Adrenal gland (tissue), 12 donors: ENCODE results near the gene LETMD1. TPM values are rescaled to one million over a fixed set of nuclear protein-coding genes. Genes with fewer than 3 reads are reported as not detected.

Source experiments
- DNase-seq, 7 donors: peaks; one replicate each; pipeline ENCODE4 v3.0.0-alpha.2; 2019 to 2020
- H3K27ac ChIP-seq, 5 donors: fragments of 200-600 bp; sonication (generic) in 4 of 5; 1 replicate in 3 of 5; 2 replicates in 2 of 5; pipeline versions ENCODE4 v1.5.1 to v1.8.0; 2016 to 2020; ENCODE audit warnings: mild to moderate bottlenecking in 1 of 5
- H3K27me3 ChIP-seq: fragments of 200-600 bp; 2 replicates; pipeline ENCODE4 v1.8.0; 2021
- H3K36me3 ChIP-seq, 2 donors: fragments of 200-600 bp; replicated peaks in 1 of 2; 1 replicate in 1 of 2; 2 replicates in 1 of 2; pipeline versions ENCODE4 v1.5.1 to v1.8.0; 2018 to 2022
- H3K4me1 ChIP-seq, 2 donors: fragments of 200-600 bp; replicated peaks in 1 of 2; 1 replicate in 1 of 2; 2 replicates in 1 of 2; pipeline versions ENCODE4 v1.5.1 to v1.8.0; 2018 to 2021
- H3K4me3 ChIP-seq, 4 donors: fragments of 200-600 bp; sonication (generic) in 3 of 4; one replicate each; pipeline ENCODE4 v1.5.1; 2016 to 2018
- H3K9me3 ChIP-seq, 3 donors: fragments of 200-600 bp; sonication (generic) in 1 of 3; replicated peaks in 1 of 3; 1 replicate in 2 of 3; 2 replicates in 1 of 3; pipeline versions ENCODE4 v1.5.1 to v1.8.0; 2016 to 2021
- CTCF ChIP-seq, 6 experiments: fragments of 450-650 bp in 4 of 6; fragments of 200-600 bp in 2 of 6; sonication (generic) in 1 of 6; IDR thresholded peaks; 1 replicate in 5 of 6; 2 replicates in 1 of 6; pipeline versions ENCODE4 v1.5.1 to v1.8.0; 2016 to 2021; ENCODE audit warnings: antibody characterized with exemption in 6 of 6, mild to moderate bottlenecking in 2 of 6, moderate library complexity in 1 of 6
- POLR2A ChIP-seq, 2 donors: fragments of 450-650 bp; IDR thresholded peaks; one replicate each; pipeline ENCODE4 v1.6.1; 2017; ENCODE audit warnings: antibody characterized with exemption in 2 of 2, mild to moderate bottlenecking in 2 of 2, moderate library complexity in 1 of 2
- WGBS, 4 donors: extraction: QIAGEN DNeasy Blood & Tissue Kit in 2 of 4; methylation state at CpG; one replicate each; pipeline versions ENCODE4 v1.1.5 to v1.1.7; 2013 to 2017; 5-methylcytosine and 5-hydroxymethylcytosine counted together
- intact Hi-C, 2 donors: fragments of 100-400 bp; cut with DNase I; formaldehyde crosslinking; loops; one replicate each; pipeline versions ENCODE4 v1.14.1 to v1.15.0; 2022 to 2023
- polyA plus RNA-seq, 3 donors: library from polyadenylated mRNA; stranded (reverse); fragments of 200-250 nt in 2 of 3; fragments of 350-450 nt in 1 of 3; fragmentation: Illumina TruSeq in 1 of 3; extraction: RNeasy Lipid Tissue Mini Kit (QIAGEN cat#74804) in 1 of 3; gene quantifications; one replicate each; pipeline ENCODE4 v1.2.3, GENCODE V29; 2013 to 2014
- total RNA-seq, 9 donors: library from RNA; depleted of rRNA in 4 of 9; stranded (reverse); fragments of >200 nt in 4 of 9; fragments of 120-200 nt in 1 of 9; fragmentation: NEBNext Ultra II Directional in 1 of 9; extraction: Animal tissue kit (Norgen Biotek cat#: 25700) in 1 of 9; gene quantifications; one replicate each; pipeline versions ENCODE4 v1.1.0 to v1.2.4, GENCODE V29; 2013 to 2023
- donor health status: healthy with polysubstance abuse.
- donor health status: Bipolar disorder and iron deficiency.
- donor health status: DM: yes; HTN: yes; CAD: no.
- donor health status: DM: no; HTN: no; CAD: no.
- donor health status: DM: no; HTN: no; CAD: no.
- donor health status: DM: yes; HTN: yes; CAD: no.

The LETMD1 gene
- total and polyA plus RNA-seq, 12 donors = 37.7 to 122 (median 73.2) TPM

DNA sequence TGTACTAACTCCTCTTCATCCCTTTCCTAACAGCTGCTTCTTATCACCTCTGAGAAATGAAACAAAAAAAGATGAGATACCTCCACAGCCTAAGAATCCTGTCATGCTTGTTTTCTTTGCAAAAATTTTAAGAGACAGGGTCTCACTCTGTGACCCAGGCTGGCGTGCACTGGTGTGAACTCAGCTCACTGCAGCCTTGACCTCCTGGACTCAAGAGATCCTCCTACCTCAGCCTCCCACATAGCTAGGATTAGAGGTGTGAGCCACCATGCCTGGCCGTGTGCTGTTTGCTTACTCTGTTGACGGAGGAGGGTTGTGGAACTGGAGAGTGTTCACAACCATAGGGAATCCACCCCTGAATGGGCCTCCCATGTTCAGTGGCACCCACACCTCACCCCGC lies 19.1 kb downstream of the LETMD1 start:
- peaks cover 0 to 86% of the 10 kb centered on the region in 2 donors for H3K36me3 ChIP-seq

GRCh38 chr12:51067771-51068170 lies 19.6 kb downstream of the LETMD1 start:
- Histone ChIP-seq H3K4me1 (no peaks in the 10 kb centered on the region), H3K4me3 (no peak overlapping the region), H3K9me3 (no peaks in the 10 kb centered on the region), H3K27me3 (no peaks in the 10 kb centered on the region), H3K36me3 (peaks cover 0 to 84% of the 10 kb centered on the region in 2 donors), H3K27ac (no peak overlapping the region)
- no peak for DNase-seq
- intact Hi-C loops = loop anchor here in 1 of 2 donors (10.0 kb wide), 1 partner anchor 277 kb away; the partner anchor contains the start of gene CELA1
- WGBS, 4 donors = 56 to 77% (median 68%) methylated on average over 3 to 7 of the region's 7 CpGs
- TF ChIP-seq CTCF (IDR thresholded peaks at IDR 0.05) (no peak), POLR2A (IDR thresholded peaks at IDR 0.05) (no peak)

More for the DNA sequence above, 19.1 kb downstream of the LETMD1 start:
- Histone ChIP-seq H3K4me3 (no peak overlapping the region), H3K27ac (no peak overlapping the region), H3K4me1 (no peaks in the 10 kb centered on the region), H3K27me3 (no peaks in the 10 kb centered on the region), H3K9me3 (no peaks in the 10 kb centered on the region)
- WGBS, 4 donors = 63 to 95% (median 84%) methylated on average over 2 to 4 of the region's 4 CpGs
- no peak for TF ChIP-seq CTCF (IDR thresholded peaks at IDR 0.05)
- no peak for TF ChIP-seq POLR2A (IDR thresholded peaks at IDR 0.05)
- intact Hi-C loops = loop anchor here in 1 of 2 donors (10.0 kb wide), 1 partner anchor 278 kb away; the partner anchor contains the start of gene CELA1
- no peak for DNase-seq

DNA sequence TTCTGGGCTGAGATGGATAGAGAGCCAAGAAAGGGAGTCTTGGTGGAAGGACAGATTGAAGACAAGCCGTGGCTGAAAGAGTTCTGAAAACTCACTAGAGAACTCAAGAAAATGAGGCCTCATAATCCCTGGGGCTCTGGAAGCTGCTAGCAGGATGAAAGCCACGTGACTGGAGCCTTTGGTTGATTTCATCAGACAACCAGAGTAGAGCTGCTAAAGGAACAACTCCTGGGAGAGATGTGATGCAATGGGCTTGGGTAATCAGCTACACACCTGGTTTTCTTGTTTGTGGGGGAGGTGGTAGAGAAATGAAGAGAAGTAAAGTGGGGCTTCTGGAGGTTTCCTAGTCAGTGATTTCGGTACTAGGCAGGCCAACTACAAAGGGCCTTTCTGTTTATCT lies 21.9 kb downstream of the LETMD1 start:
- Histone ChIP-seq H3K4me1 (no peaks in the 10 kb centered on the region), H3K27ac (no peak overlapping the region), H3K36me3 (peaks cover 0 to 77% of the 10 kb centered on the region in 2 donors), H3K27me3 (no peaks in the 10 kb centered on the region), H3K9me3 (no peaks in the 10 kb centered on the region), H3K4me3 (no peak overlapping the region)
- WGBS, 4 donors = 83 to 92% (median 88%) methylated on average over 3 of the region's 3 CpGs
- TF ChIP-seq POLR2A (IDR thresholded peaks at IDR 0.05) (no peak), CTCF (IDR thresholded peaks at IDR 0.05) (no peak)
- peak in 1 of 7 donors; percentile 52 for DNase-seq
- intact Hi-C loops = no loop called here

- Histone ChIP-seq H3K4me3 (no peak overlapping the region), H3K27me3 (no peaks in the 10 kb centered on the region), H3K27ac (no peak overlapping the region), H3K4me1 (peaks cover 0 to 16% of the 10 kb centered on the region in 2 donors), H3K9me3 (no peaks in the 10 kb centered on the region), H3K36me3 (peaks cover 0 to 60% of the 10 kb centered on the region in 2 donors)
- WGBS, 4 donors = 75 to 92% (median 86%) methylated on average over 2 of the region's 2 CpGs
- intact Hi-C loops = no loop called here
- no peak for DNase-seq
- no peak for TF ChIP-seq CTCF (IDR thresholded peaks at IDR 0.05)
- TF ChIP-seq POLR2A (IDR thresholded peaks at IDR 0.05) = no peak
These were observed 23.5 kb downstream of the LETMD1 start for GRCh38 chr12:51071663-51072062.
